Measurements from ENCODE around the gene TMEM53. TPM values are rescaled to one million over a fixed set of nuclear protein-coding genes. Genes with fewer than 3 reads are reported as not detected.

Gene TMEM53
- total RNA-seq, 1 experiment from 2014 or later = 6.2 TPM

- Histone ChIP-seq H2AFZ (ENCODE audit: low read length) (no peak overlapping the region), H3K56ac (ENCODE audit: insufficient read length, low read depth, low read length) (no peak overlapping the region), H3K23me2 (ENCODE audit: insufficient read length, low read depth, low read length, poor library complexity, severe bottlenecking) (no peaks in the 10 kb centered on the region), H2BK120ac (ENCODE audit: low read depth, low read length, poor library complexity, severe bottlenecking) (no peak overlapping the region), H4K5ac (ENCODE audit: insufficient read length, low read depth, low read length) (no peak overlapping the region), H2BK15ac (ENCODE audit: low read depth, low read length) (no peak overlapping the region), H4K8ac (replicated peaks; ENCODE audit: insufficient read length, low read depth, low read length) (no peak overlapping the region), H3K79me2 (ENCODE audit: insufficient read depth, low read length) (no peaks in the 10 kb centered on the region), H3K4me1 (ENCODE audit: insufficient read depth, low read length) (no peaks in the 10 kb centered on the region), H3K9ac (ENCODE audit: extremely low read depth, insufficient read length, low read length) (no peak overlapping the region), H3K4me2 (ENCODE audit: insufficient read depth, insufficient read length, low read length) (no peak overlapping the region), H3K79me1 (ENCODE audit: insufficient read depth, low read depth, low read length, poor library complexity, severe bottlenecking) (no peaks in the 10 kb centered on the region), H3K18ac (ENCODE audit: insufficient read length, low read depth, low read length) (no peak overlapping the region), H3T11ph (ENCODE audit: low read length) (no peak overlapping the region), H2BK20ac (ENCODE audit: low read depth, low read length, poor library complexity, severe bottlenecking) (no peak overlapping the region), H3K4ac (ENCODE audit: low read depth, low read length) (no peak overlapping the region), H3K9me3 (ENCODE audit: control insufficient read depth, low read depth, low read length) (no peaks in the 10 kb centered on the region), H3K14ac (ENCODE audit: insufficient read depth, low read length) (no peak overlapping the region), H2BK12ac (ENCODE audit: insufficient read length, low read depth, low read length) (no peak overlapping the region), H2AK5ac (ENCODE audit: insufficient read length, low read length) (no peak overlapping the region), H3K27me3 (ENCODE audit: insufficient read depth, low read length) (no peaks in the 10 kb centered on the region), H4K91ac (ENCODE audit: insufficient read length, low read depth, low read length) (no peak overlapping the region), H3K27ac (ENCODE audit: insufficient read length, low read depth, low read length) (no peak overlapping the region), H2BK5ac (ENCODE audit: insufficient read length, low read length) (no peak overlapping the region), H4K20me1 (ENCODE audit: control insufficient read depth, insufficient read depth, insufficient read length) (no peaks in the 10 kb centered on the region), H3K23ac (ENCODE audit: insufficient read length, low read depth, low read length) (no peak overlapping the region)
- Mint-ChIP-seq H3K27me3 (ENCODE audit: low read depth) (peaks cover 5% of the 10 kb centered on the region), H3K9me3 (no peaks in the 10 kb centered on the region), H3K4me3 (no peak overlapping the region), H3K4me1 (peaks cover 0 to 5% of the 10 kb centered on the region in 2 experiments; a peak in 2 of 4 replicates), H3K36me3 (ENCODE audit: insufficient read depth in 1 of 3, low read depth in 3 of 3) (no peaks in the 10 kb centered on the region), H3K27ac (no peak overlapping the region)
- DNase-seq = no peak
- no peak for TF ChIP-seq CTCF (conservative IDR thresholded peaks at IDR 0.05)
- no CpG with 5 or more reads among the region's 7 CpGs for WGBS (ENCODE audit: extremely low coverage, insufficient read length, low lambda C conversion rate)
Measured at GRCh38 chr1:44696789-44697345, 22.6 kb upstream of the TMEM53 start.
